Natural killer cell (primary cell): ENCODE measurements around the gene EMC8. TPM values are rescaled to one million over a fixed set of nuclear protein-coding genes. Genes with fewer than 3 reads are reported as not detected.

Experiments used
- ATAC-seq, 3 donors: fragments of 150-1000 bp in 2 of 3; fragments of 200-7000 bp in 1 of 3; cut with Tn5 transposase; 1 replicate in 1 of 3; 2 replicates in 2 of 3; pipeline ENCODE4 v1.10.0; 2021; ENCODE audit warnings: mild to moderate bottlenecking in 2 of 3, moderate library complexity in 2 of 3
- DNase-seq, 2 donors: peaks; one replicate each; pipeline versions ENCODE4 v3.0.0 to v3.0.0-alpha.2; 2013 to 2021; ENCODE audit warnings: mixed read lengths in 1 of 2
- H3K27ac ChIP-seq: one replicate; pipeline ENCODE4 v1.5.1; 2013; ENCODE audit warnings: mild to moderate bottlenecking, low read length
- H3K27me3 ChIP-seq: one replicate; pipeline ENCODE4 v1.6.1; 2013; ENCODE audit warnings: low read length; ENCODE audit not compliant: control insufficient read depth, insufficient read depth
- H3K36me3 ChIP-seq: one replicate; pipeline ENCODE4 v1.6.1; 2013; ENCODE audit warnings: low read length; ENCODE audit not compliant: control insufficient read depth, insufficient read depth
- H3K4me1 ChIP-seq: one replicate; pipeline ENCODE4 v1.6.1; 2013; ENCODE audit warnings: low read length; ENCODE audit not compliant: control insufficient read depth, insufficient read depth
- H3K4me3 ChIP-seq: one replicate; pipeline ENCODE4 v1.5.1; 2013; ENCODE audit warnings: low read length
- H3K9me3 ChIP-seq: one replicate; pipeline ENCODE4 v1.6.1; 2013; ENCODE audit warnings: low read length; ENCODE audit not compliant: control insufficient read depth, insufficient read depth
- H3K27ac Mint-ChIP-seq, 2 donors: one replicate each; pipeline ENCODE4 v1.8.0; 2022; ENCODE audit warnings: mild to moderate bottlenecking in 2 of 2, mixed read lengths in 2 of 2, moderate library complexity in 1 of 2
- H3K27me3 Mint-ChIP-seq, 2 donors: one replicate each; pipeline ENCODE4 v1.8.0; 2022; ENCODE audit warnings: low read depth in 2 of 2, mixed read lengths in 2 of 2
- H3K36me3 Mint-ChIP-seq: one replicate; pipeline ENCODE4 v1.8.0; 2022; ENCODE audit warnings: mixed read lengths
- H3K4me1 Mint-ChIP-seq, 2 donors: one replicate each; pipeline ENCODE4 v1.8.0; 2022; ENCODE audit warnings: mixed read lengths in 2 of 2
- H3K4me3 Mint-ChIP-seq: one replicate; pipeline ENCODE4 v1.8.0; 2022; ENCODE audit warnings: mild to moderate bottlenecking, moderate library complexity, mixed read lengths
- H3K9me3 Mint-ChIP-seq, 2 donors: one replicate each; pipeline ENCODE4 v1.8.0; 2022; ENCODE audit warnings: mixed read lengths in 2 of 2
- CTCF ChIP-seq: fragments of 200-600 bp; IDR thresholded peaks from one replicate; pipeline ENCODE4 v1.8.0; 2022; ENCODE audit warnings: antibody characterized with exemption
- WGBS: methylation state at CpG from one replicate; pipeline ENCODE4 v1.1.7; 2013; ENCODE audit warnings: missing lambda C conversion rate; ENCODE audit not compliant: insufficient coverage; 5-methylcytosine and 5-hydroxymethylcytosine counted together
- intact Hi-C: fragments of 100-400 bp; cut with micrococcal nuclease; formaldehyde crosslinking; loops from one replicate; pipeline ENCODE4 v1.14.2; 2022
- total RNA-seq, 4 donors: library from RNA; stranded (reverse); fragments of 120-200 nt in 1 of 4; gene quantifications; one replicate each; pipeline versions ENCODE4 v1.2.3 to v1.2.4, GENCODE V29; 2013 to 2022

Gene EMC8
- total RNA-seq, 3 donors from 2014 or later (not counting 1 experiment from before 2014, with no cell fraction given): 21.2 to 26.4 (median 24.1) TPM

DNA sequence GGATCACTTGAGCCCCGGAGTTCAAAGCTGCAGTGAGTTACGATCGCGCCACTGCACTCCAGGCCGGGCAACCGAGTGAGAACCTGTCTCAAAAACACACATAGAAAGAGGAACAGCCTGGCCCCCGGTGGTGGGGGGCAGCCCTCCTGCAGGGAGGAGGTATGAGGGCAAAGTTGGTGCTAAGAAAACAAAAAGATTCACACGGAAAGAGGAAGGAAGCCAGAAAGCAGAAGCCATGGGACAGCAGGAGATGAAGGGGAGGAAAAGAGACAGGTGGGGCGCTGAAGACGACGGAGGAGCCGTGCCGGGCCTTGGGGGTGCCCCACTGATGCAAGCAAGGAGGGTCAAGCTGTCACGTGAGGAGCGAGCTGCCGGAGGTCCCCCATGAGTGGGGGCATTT lies 40.2 kb downstream of the EMC8 start:
- peaks cover 47% of the 10 kb centered on the region for H3K4me1 ChIP-seq
- H3K4me3 ChIP-seq: no peak overlapping the region
- Mint-ChIP-seq H3K4me1 (peaks cover 8 to 11% of the 10 kb centered on the region in 2 donors), H3K27me3 (peaks cover 18 to 20% of the 10 kb centered on the region in 2 donors), H3K9me3 (no peaks in the 10 kb centered on the region), H3K27ac (no peak overlapping the region), H3K36me3 (no peaks in the 10 kb centered on the region), H3K4me3 (no peak overlapping the region)
- ATAC-seq (peak in 1 of 3 donors; percentile 65), DNase-seq (no peak)
- intact Hi-C loops: no loop called here
- 10% methylated on average over 16 of the region's 16 CpGs for WGBS
- no peaks in the 10 kb centered on the region for H3K36me3 ChIP-seq
- no peaks in the 10 kb centered on the region for H3K27me3 ChIP-seq
- no peaks in the 10 kb centered on the region for H3K9me3 ChIP-seq
- H3K27ac ChIP-seq: peak overlapping the region; percentile 39
- TF ChIP-seq CTCF: no peak

DNA sequence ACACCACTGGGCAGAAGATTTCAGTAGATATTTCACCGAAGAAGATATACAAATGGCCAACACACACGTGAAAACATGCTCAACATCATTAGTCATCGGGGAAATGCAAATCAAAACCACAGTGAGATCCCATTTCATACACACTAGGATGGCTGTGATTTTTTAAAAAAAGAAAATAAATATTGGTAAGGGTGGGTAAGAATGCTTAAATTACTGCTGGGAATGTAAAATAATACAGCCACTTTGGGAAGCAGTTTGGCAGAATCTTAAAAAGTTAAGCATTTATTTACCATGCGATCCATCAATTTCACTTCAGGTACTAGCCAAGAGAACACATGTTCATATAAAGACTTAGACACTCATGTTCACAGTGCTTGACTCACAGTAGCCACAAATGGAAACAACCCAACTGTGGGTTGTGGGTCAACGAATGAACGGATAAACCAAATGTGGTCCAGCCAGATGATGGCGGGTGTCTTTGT lies 42.0 kb downstream of the EMC8 start:
- Mint-ChIP-seq H3K27me3 (peaks cover 18 to 24% of the 10 kb centered on the region in 2 donors), H3K4me3 (no peak overlapping the region)
- no peak for ATAC-seq

GRCh38 chr16:85755929-85756768 lies 43.2 kb downstream of the EMC8 start:
- H3K27ac Mint-ChIP-seq: no peak overlapping the region
- Histone ChIP-seq H3K36me3 (no peaks in the 10 kb centered on the region), H3K27me3 (peaks cover 7% of the 10 kb centered on the region), H3K27ac (peak overlapping the region; percentile 90), H3K4me3 (no peak overlapping the region), H3K4me1 (peaks cover 52% of the 10 kb centered on the region), H3K9me3 (no peaks in the 10 kb centered on the region)
- no peak for TF ChIP-seq CTCF
- H3K4me1 Mint-ChIP-seq: peaks cover 8 to 15% of the 10 kb centered on the region in 2 donors
- WGBS: 65% methylated on average over 25 of the region's 25 CpGs
- H3K36me3 Mint-ChIP-seq: no peaks in the 10 kb centered on the region
- intact Hi-C loops: no loop called here
- ATAC-seq (no peak), DNase-seq (no peak)
- no peaks in the 10 kb centered on the region for H3K9me3 Mint-ChIP-seq
- no peak overlapping the region for H3K4me3 Mint-ChIP-seq
- peaks cover 18 to 24% of the 10 kb centered on the region in 2 donors for H3K27me3 Mint-ChIP-seq

More for the DNA sequence above, 42.0 kb downstream of the EMC8 start:
- no peak overlapping the region for H3K4me3 ChIP-seq
- Mint-ChIP-seq H3K27ac (no peak overlapping the region), H3K4me1 (peaks cover 8 to 11% of the 10 kb centered on the region in 2 donors), H3K36me3 (no peaks in the 10 kb centered on the region), H3K9me3 (no peaks in the 10 kb centered on the region)
- no peaks in the 10 kb centered on the region for H3K9me3 ChIP-seq
- no peak for TF ChIP-seq CTCF
- DNase-seq: no peak
- no peaks in the 10 kb centered on the region for H3K36me3 ChIP-seq
- H3K4me1 ChIP-seq: peaks cover 46% of the 10 kb centered on the region
- intact Hi-C loops: no loop called here
- H3K27me3 ChIP-seq: no peaks in the 10 kb centered on the region
- 45% methylated on average over 7 of the region's 7 CpGs for WGBS
- H3K27ac ChIP-seq: peak overlapping the region; percentile 90
